SU-DHL-6 (cell line): ENCODE results near the gene BRAT1.

ENCODE experiments used
- H2AFZ ChIP-seq: fragments of 200-600 bp; sonication (generic); 2 replicates; pipeline ENCODE4 v1.6.1; 2014; ENCODE audit warnings: low read depth, mild to moderate bottlenecking, moderate library complexity, mixed read lengths, antibody characterized with exemption, low read length; ENCODE audit not compliant: severe bottlenecking
- H3F3A ChIP-seq: fragments of 200-600 bp; shearing (Covaris generic); 2 replicates; pipeline ENCODE4 v1.6.0; 2016; ENCODE audit warnings: antibody characterized with exemption, mild to moderate bottlenecking; ENCODE audit not compliant: insufficient read depth
- H3K27ac ChIP-seq: fragments of 200-600 bp; sonication (generic); 2 replicates; pipeline ENCODE4 v1.5.1; 2016; ENCODE audit warnings: low read depth, mild to moderate bottlenecking, low read length, moderate library complexity, mixed read lengths
- H3K27me3 ChIP-seq: fragments of 200-600 bp; sonication (generic), shearing (Covaris generic); 2 replicates; pipeline ENCODE4 v1.6.0; 2014; ENCODE audit warnings: mild to moderate bottlenecking, low read length
- H3K36me3 ChIP-seq: fragments of 200-600 bp; sonication (generic); 2 replicates; pipeline ENCODE4 v1.6.1; 2014; ENCODE audit warnings: mild to moderate bottlenecking, low read length, mixed read lengths
- H3K4me2 ChIP-seq: fragments of 300-600, 200-600 bp; shearing (Covaris generic), sonication (generic); 2 replicates; pipeline ENCODE4 v1.6.0; 2014; ENCODE audit warnings: low read length, low read depth, mild to moderate bottlenecking; ENCODE audit not compliant: poor library complexity, severe bottlenecking
- H3K4me3 ChIP-seq: fragments of 200-600 bp; sonication (generic); 2 replicates; pipeline ENCODE4 v1.5.1; 2014; ENCODE audit warnings: antibody characterized with exemption, low read length, mild to moderate bottlenecking, mixed read lengths; ENCODE audit not compliant: insufficient read depth, poor library complexity, severe bottlenecking
- H3K79me2 ChIP-seq: fragments of 200-600 bp; sonication (generic); 2 replicates; pipeline ENCODE4 v1.6.1; 2014; ENCODE audit warnings: mild to moderate bottlenecking, low read length, moderate library complexity; ENCODE audit not compliant: insufficient read depth
- H3K9ac ChIP-seq: fragments of 200-600 bp; sonication (generic); 2 replicates; pipeline ENCODE4 v1.7.0; 2014; ENCODE audit warnings: mild to moderate bottlenecking, low read length
- H3K9me2 ChIP-seq: fragments of 200-600 bp; sonication (generic); replicated peaks from 2 replicates; pipeline ENCODE4 v1.6.1; 2014; ENCODE audit warnings: low read length; ENCODE audit not compliant: insufficient read depth
- H3K9me3 ChIP-seq: fragments of 200-600 bp; sonication (generic); 2 replicates; pipeline ENCODE4 v1.6.1; 2014; ENCODE audit warnings: low read length, mixed read lengths; ENCODE audit not compliant: insufficient read depth
- H4K20me1 ChIP-seq: fragments of 200-600 bp; sonication (generic); 2 replicates; pipeline ENCODE4 v1.6.1; 2014; ENCODE audit warnings: low read depth, mild to moderate bottlenecking, antibody characterized with exemption, low read length, moderate library complexity, mixed read lengths
- CTCF ChIP-seq: fragments of 200-600 bp; sonication (generic); IDR thresholded peaks from one replicate; pipeline ENCODE4 v1.5.1; 2017; ENCODE audit warnings: antibody characterized with exemption, mild to moderate bottlenecking, low read length, moderate library complexity; ENCODE audit not compliant: insufficient read depth, poor library complexity, severe bottlenecking
- EZH2phosphoT487 ChIP-seq: fragments of 200-600 bp; sonication (generic), shearing (Covaris generic); conservative IDR thresholded peaks from 2 replicates; pipeline ENCODE4 v1.6.1; 2018; ENCODE audit warnings: mild to moderate bottlenecking, antibody characterized with exemption, low read length, moderate library complexity, mixed read lengths

BRAT1 gene

GRCh38 chr7:2516194-2516555 lies 39.1 kb downstream of the BRAT1 start:
- Histone ChIP-seq H3F3A (no peaks in the 10 kb centered on the region), H3K27ac (no peak overlapping the region)

GRCh38 chr7:2515424-2516193 lies 39.7 kb downstream of the BRAT1 start:
- H3K4me3 ChIP-seq, result no peak overlapping the region
- no peak overlapping the region for H3K4me2 ChIP-seq
- no peak overlapping the region for H3K27ac ChIP-seq
- no peaks in the 10 kb centered on the region for H3F3A ChIP-seq
- H3K9me2 ChIP-seq, result no peaks in the 10 kb centered on the region
- no peaks in the 10 kb centered on the region for H4K20me1 ChIP-seq
- H2AFZ ChIP-seq, result no peak overlapping the region
- TF ChIP-seq EZH2phosphoT487 (no peak), CTCF (no peak)
- no peak overlapping the region for H3K9ac ChIP-seq
- H3K9me3 ChIP-seq, result no peaks in the 10 kb centered on the region
- H3K27me3 ChIP-seq, result peaks cover 3% of the 10 kb centered on the region; the same call in 1 of the 2 replicates
- no peaks in the 10 kb centered on the region for H3K79me2 ChIP-seq
- H3K36me3 ChIP-seq, result no peaks in the 10 kb centered on the region

More at GRCh38 chr7:2516194-2516555, 39.1 kb downstream of the BRAT1 start:
- TF ChIP-seq CTCF, result no peak
- TF ChIP-seq EZH2phosphoT487, result no peak
- Histone ChIP-seq H3K9me2 (no peaks in the 10 kb centered on the region), H4K20me1 (no peaks in the 10 kb centered on the region), H3K4me2 (no peak overlapping the region), H3K9me3 (no peaks in the 10 kb centered on the region), H3K9ac (no peak overlapping the region), H3K27me3 (peaks cover 4% of the 10 kb centered on the region; the same call in 1 of the 2 replicates), H2AFZ (no peak overlapping the region), H3K4me3 (no peak overlapping the region), H3K36me3 (no peaks in the 10 kb centered on the region), H3K79me2 (no peaks in the 10 kb centered on the region)

GRCh38 chr7:2514473-2515423 lies 40.6 kb downstream of the BRAT1 start:
- no peak overlapping the region for H3K4me3 ChIP-seq
- TF ChIP-seq CTCF (no peak), EZH2phosphoT487 (no peak)
- H3F3A ChIP-seq, result no peaks in the 10 kb centered on the region
- no peak overlapping the region for H3K4me2 ChIP-seq
- H3K27me3 ChIP-seq, result no peaks in the 10 kb centered on the region
- no peaks in the 10 kb centered on the region for H3K79me2 ChIP-seq
- no peaks in the 10 kb centered on the region for H3K36me3 ChIP-seq
- H3K9ac ChIP-seq, result no peak overlapping the region
- H3K9me2 ChIP-seq, result no peaks in the 10 kb centered on the region
- no peaks in the 10 kb centered on the region for H4K20me1 ChIP-seq
- H2AFZ ChIP-seq, result no peak overlapping the region
- no peaks in the 10 kb centered on the region for H3K9me3 ChIP-seq
- no peak overlapping the region for H3K27ac ChIP-seq
